ENCODE results near the gene ZFP57. TPM values are rescaled to one million over a fixed set of nuclear protein-coding genes. Genes with fewer than 3 reads are reported as not detected.

ZFP57 gene
- total RNA-seq, 4 donors from 2014 or later, result 0.66 TPM; not detected in 3

- TF ChIP-seq EP300 (IDR thresholded peaks at IDR 0.05) (no peak), POLR2A (IDR thresholded peaks at IDR 0.05) (no peak), CTCF (IDR thresholded peaks at IDR 0.05) (no peak)
- WGBS, 2 donors, result 68 to 73% methylated on average over 10 of the region's 10 CpGs
- Histone ChIP-seq H3K27ac (no peak overlapping the region), H3K36me3 (no peaks in the 10 kb centered on the region), H3K9me3 (peaks cover 0 to 23% (median 0%) of the 10 kb centered on the region in 4 donors), H3K4me3 (no peak overlapping the region), H3K27me3 (peaks cover 0 to 4% of the 10 kb centered on the region in 2 donors), H3K4me1 (no peaks in the 10 kb centered on the region)
- DNase-seq (ENCODE audit: low spot score in 2 of 2), result no peak
These were observed 15.5 kb upstream of the ZFP57 start for GRCh38 chr6:29696147-29697125.

GRCh38 chr6:29694637-29695036 lies 13.7 kb upstream of the ZFP57 start:
- Histone ChIP-seq H3K36me3 (no peaks in the 10 kb centered on the region), H3K4me1 (no peaks in the 10 kb centered on the region), H3K4me3 (no peak overlapping the region), H3K27me3 (peaks cover 0 to 4% of the 10 kb centered on the region in 2 donors), H3K9me3 (peaks cover 0 to 23% (median 0%) of the 10 kb centered on the region in 4 donors), H3K27ac (no peak overlapping the region)
- 47 to 58% methylated on average over 3 of the region's 3 CpGs for WGBS, 2 donors
- TF ChIP-seq CTCF (IDR thresholded peaks at IDR 0.05) (no peak), POLR2A (IDR thresholded peaks at IDR 0.05) (no peak), EP300 (IDR thresholded peaks at IDR 0.05) (no peak)
- no peak for DNase-seq (ENCODE audit: low spot score in 2 of 2)

GRCh38 chr6:29685718-29686326 lies 4.9 kb upstream of the ZFP57 start:
- 69 to 72% methylated on average over 15 of the region's 15 CpGs for WGBS, 2 donors
- no peak for DNase-seq (ENCODE audit: low spot score in 2 of 2)

GRCh38 chr6:29681811-29682210 lies 859 bp upstream of the ZFP57 start:
- H3K4me1 ChIP-seq, result no peaks in the 10 kb centered on the region
- H3K4me3 ChIP-seq, result no peak overlapping the region
- no peak for DNase-seq (ENCODE audit: low spot score in 2 of 2)
- H3K36me3 ChIP-seq, result no peaks in the 10 kb centered on the region
- H3K27ac ChIP-seq, result no peak overlapping the region
- peaks cover 0 to 12% (median 0%) of the 10 kb centered on the region in 4 donors for H3K9me3 ChIP-seq
- no peak for TF ChIP-seq CTCF (IDR thresholded peaks at IDR 0.05)
- TF ChIP-seq POLR2A (IDR thresholded peaks at IDR 0.05), result no peak
- no peak for TF ChIP-seq EP300 (IDR thresholded peaks at IDR 0.05)
- WGBS, 2 donors, result 85 to 88% methylated on average over 8 of the region's 8 CpGs
- H3K27me3 ChIP-seq, result peaks cover 0 to 20% of the 10 kb centered on the region in 2 donors

More at GRCh38 chr6:29685718-29686326, 4.9 kb upstream of the ZFP57 start:
- no peak overlapping the region for H3K27ac ChIP-seq
- H3K27me3 ChIP-seq, result peaks cover 0 to 10% of the 10 kb centered on the region in 2 donors
- H3K4me1 ChIP-seq, result no peaks in the 10 kb centered on the region
- peaks cover 0 to 12% (median 0%) of the 10 kb centered on the region in 4 donors for H3K9me3 ChIP-seq
- no peak for TF ChIP-seq EP300 (IDR thresholded peaks at IDR 0.05)
- no peak for TF ChIP-seq POLR2A (IDR thresholded peaks at IDR 0.05)
- TF ChIP-seq CTCF (IDR thresholded peaks at IDR 0.05), result no peak
- H3K4me3 ChIP-seq, result no peak overlapping the region
- H3K36me3 ChIP-seq, result no peaks in the 10 kb centered on the region

- no peak overlapping the region for H3K4me3 ChIP-seq
- H3K4me1 ChIP-seq, result no peaks in the 10 kb centered on the region
- DNase-seq (ENCODE audit: low spot score in 2 of 2), result no peak
- H3K36me3 ChIP-seq, result no peaks in the 10 kb centered on the region
- no peak for TF ChIP-seq EP300 (IDR thresholded peaks at IDR 0.05)
- TF ChIP-seq POLR2A (IDR thresholded peaks at IDR 0.05), result no peak
- 75 to 77% methylated on average over 19 to 24 of the region's 24 CpGs for WGBS, 2 donors
- no peak overlapping the region for H3K27ac ChIP-seq
- H3K27me3 ChIP-seq, result peaks cover 0 to 16% of the 10 kb centered on the region in 2 donors
- peaks cover 0 to 12% (median 0%) of the 10 kb centered on the region in 4 donors for H3K9me3 ChIP-seq
These were observed 536 bp downstream of the ZFP57 start for GRCh38 chr6:29680416-29680815.

Measured in tibial nerve (tissue), 4 donors.